Parathyroid adenoma (tissue), 2 donors: ENCODE data around the gene NBEAL1.

Experiments
- H2AFZ ChIP-seq: fragments of 300-600 bp; sonication (generic); one replicate; pipeline ENCODE4 v1.7.0; 2017; ENCODE audit warnings: antibody characterized with exemption, mild to moderate bottlenecking
- H3K27ac ChIP-seq: fragments of 300-600 bp; sonication (generic); one replicate; pipeline ENCODE4 v1.7.0; 2017
- H3K27me3 ChIP-seq: fragments of 300-600 bp; sonication (generic); one replicate; pipeline ENCODE4 v1.7.0; 2017; ENCODE audit warnings: low read length; ENCODE audit not compliant: control insufficient read depth, insufficient read depth
- H3K36me3 ChIP-seq: fragments of 300-600 bp; sonication (generic); one replicate; pipeline ENCODE4 v1.7.0; 2017; ENCODE audit warnings: low read length; ENCODE audit not compliant: control insufficient read depth, insufficient read depth
- H3K4me1 ChIP-seq: fragments of 300-600 bp; sonication (generic); one replicate; pipeline ENCODE4 v1.7.0; 2017; ENCODE audit warnings: control low read depth
- H3K4me2 ChIP-seq: fragments of 300-600 bp; sonication (generic); one replicate; pipeline ENCODE4 v1.7.0; 2017; ENCODE audit warnings: low read length
- H3K4me3 ChIP-seq: fragments of 300-600 bp; sonication (generic); one replicate; pipeline ENCODE4 v1.7.0; 2017; ENCODE audit warnings: low read depth, low read length
- H3K79me2 ChIP-seq: fragments of 300-600 bp; sonication (generic); one replicate; pipeline ENCODE4 v1.7.0; 2017; ENCODE audit warnings: control low read depth
- H3K9ac ChIP-seq: fragments of 300-600 bp; sonication (generic); one replicate; pipeline ENCODE4 v1.7.0; 2017; ENCODE audit warnings: mild to moderate bottlenecking
- H3K9me3 ChIP-seq: fragments of 300-600 bp; sonication (generic); one replicate; pipeline ENCODE4 v1.7.0; 2017; ENCODE audit warnings: low read length; ENCODE audit not compliant: control insufficient read depth
- TF ChIP-seq, protein P1 (sequence below): fragments of 300-600 bp; sonication (generic); IDR thresholded peaks from one replicate; pipeline ENCODE4 v1.7.0; 2017; ENCODE audit warnings: antibody characterized with exemption, mild to moderate bottlenecking
- donor health status: primary hyperparathyroidism.

Gene NBEAL1

DNA sequence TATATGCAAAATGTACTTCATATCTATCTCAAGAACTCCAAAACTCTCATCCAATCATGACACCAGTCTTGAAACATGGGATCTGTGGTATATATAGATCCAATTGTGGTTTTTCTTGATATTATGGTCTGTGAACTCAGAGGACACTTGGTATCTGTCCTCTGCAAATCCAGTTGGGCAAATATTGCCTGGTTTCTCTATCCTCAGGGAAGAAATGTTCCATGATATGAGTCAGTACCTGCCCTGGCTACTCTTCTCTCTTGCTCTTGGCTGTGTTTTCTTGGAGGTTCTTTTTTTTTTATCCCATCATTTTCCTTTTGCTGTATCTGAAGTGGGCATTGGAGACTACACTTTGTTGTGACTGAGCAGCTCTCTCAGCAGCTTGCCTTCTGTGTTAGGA is 10.9 kb downstream of the NBEAL1 start:
- no peak overlapping the region for H3K4me2 ChIP-seq
- H3K27ac ChIP-seq, result no peak overlapping the region
- H3K4me1 ChIP-seq, result no peaks in the 10 kb centered on the region
- no peaks in the 10 kb centered on the region for H3K36me3 ChIP-seq
- TF ChIP-seq, protein P1, sequence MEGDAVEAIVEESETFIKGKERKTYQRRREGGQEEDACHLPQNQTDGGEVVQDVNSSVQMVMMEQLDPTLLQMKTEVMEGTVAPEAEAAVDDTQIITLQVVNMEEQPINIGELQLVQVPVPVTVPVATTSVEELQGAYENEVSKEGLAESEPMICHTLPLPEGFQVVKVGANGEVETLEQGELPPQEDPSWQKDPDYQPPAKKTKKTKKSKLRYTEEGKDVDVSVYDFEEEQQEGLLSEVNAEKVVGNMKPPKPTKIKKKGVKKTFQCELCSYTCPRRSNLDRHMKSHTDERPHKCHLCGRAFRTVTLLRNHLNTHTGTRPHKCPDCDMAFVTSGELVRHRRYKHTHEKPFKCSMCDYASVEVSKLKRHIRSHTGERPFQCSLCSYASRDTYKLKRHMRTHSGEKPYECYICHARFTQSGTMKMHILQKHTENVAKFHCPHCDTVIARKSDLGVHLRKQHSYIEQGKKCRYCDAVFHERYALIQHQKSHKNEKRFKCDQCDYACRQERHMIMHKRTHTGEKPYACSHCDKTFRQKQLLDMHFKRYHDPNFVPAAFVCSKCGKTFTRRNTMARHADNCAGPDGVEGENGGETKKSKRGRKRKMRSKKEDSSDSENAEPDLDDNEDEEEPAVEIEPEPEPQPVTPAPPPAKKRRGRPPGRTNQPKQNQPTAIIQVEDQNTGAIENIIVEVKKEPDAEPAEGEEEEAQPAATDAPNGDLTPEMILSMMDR, result no peak
- H2AFZ ChIP-seq, result no peak overlapping the region
- H3K27me3 ChIP-seq, result no peaks in the 10 kb centered on the region
- no peak overlapping the region for H3K9ac ChIP-seq
- H3K4me3 ChIP-seq, result no peak overlapping the region
- H3K79me2 ChIP-seq, result peaks cover 11% of the 10 kb centered on the region
- H3K9me3 ChIP-seq, result no peaks in the 10 kb centered on the region

DNA sequence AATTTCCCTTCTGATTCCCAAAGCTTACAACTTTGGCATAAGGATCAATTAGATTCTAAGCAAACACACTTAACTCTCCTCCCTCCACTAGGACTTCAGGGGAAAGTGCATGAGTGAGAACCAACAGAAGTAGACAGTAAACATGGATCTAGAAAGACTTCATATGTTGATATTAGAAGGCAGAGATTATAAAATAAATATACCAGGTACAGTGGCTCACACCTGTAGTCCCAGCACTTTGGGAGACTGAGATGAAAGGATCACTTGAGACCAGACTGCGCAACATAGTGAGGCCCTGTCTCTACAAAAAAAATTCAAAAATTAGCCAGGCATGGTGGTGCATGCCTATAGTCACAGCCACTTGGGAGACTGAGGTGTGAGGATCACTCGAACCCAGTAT is 15.9 kb downstream of the NBEAL1 start:
- Histone ChIP-seq H3K27me3 (no peaks in the 10 kb centered on the region), H3K4me1 (no peaks in the 10 kb centered on the region), H3K9ac (no peak overlapping the region), H2AFZ (no peak overlapping the region), H3K36me3 (no peaks in the 10 kb centered on the region), H3K27ac (no peak overlapping the region), H3K4me3 (no peak overlapping the region), H3K4me2 (no peak overlapping the region), H3K79me2 (peaks cover 16% of the 10 kb centered on the region), H3K9me3 (no peaks in the 10 kb centered on the region)
- TF ChIP-seq, protein P1, result no peak

DNA sequence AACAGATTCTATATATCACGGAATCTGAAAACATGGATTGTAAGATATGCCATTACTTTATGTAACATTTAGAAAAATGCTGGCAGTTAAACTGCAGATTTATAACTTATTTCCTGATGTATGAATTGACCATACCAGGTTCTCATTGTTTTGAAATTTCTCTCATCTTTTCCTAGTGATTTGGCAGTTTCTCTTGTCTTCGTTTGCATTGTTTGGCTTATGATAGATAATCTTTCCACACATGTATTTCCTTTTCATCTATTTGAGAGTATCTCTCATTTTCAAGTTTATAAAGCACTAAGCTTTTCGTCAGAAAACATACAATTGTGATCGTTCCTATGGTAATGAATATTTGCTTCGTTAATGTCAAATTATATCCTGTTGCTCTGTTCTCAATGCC is 16.3 kb downstream of the NBEAL1 start:
- Histone ChIP-seq H3K79me2 (peaks cover 16% of the 10 kb centered on the region), H3K9ac (no peak overlapping the region), H3K27me3 (no peaks in the 10 kb centered on the region), H3K36me3 (no peaks in the 10 kb centered on the region), H3K4me2 (no peak overlapping the region), H3K9me3 (no peaks in the 10 kb centered on the region), H3K4me3 (no peak overlapping the region), H2AFZ (no peak overlapping the region), H3K27ac (no peak overlapping the region), H3K4me1 (no peaks in the 10 kb centered on the region)
- TF ChIP-seq, protein P1, result no peak

DNA sequence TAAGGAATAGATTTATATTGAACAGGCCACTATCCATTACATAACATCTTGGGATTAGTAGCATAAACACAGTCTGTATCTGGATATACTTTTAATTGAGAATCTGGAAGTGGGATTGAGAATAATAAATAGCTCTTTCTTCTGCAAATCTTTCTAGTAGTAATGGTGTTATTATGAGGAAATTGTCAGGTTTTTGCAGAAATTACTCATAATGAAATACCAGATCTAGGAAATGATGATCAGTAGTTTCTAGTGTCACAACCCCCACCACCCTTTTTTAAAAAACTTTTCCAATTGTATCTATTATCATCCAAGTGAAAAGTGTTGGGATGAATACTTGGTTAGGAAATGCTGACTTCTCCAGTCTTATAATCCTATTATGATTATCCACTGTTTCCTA is 18.7 kb downstream of the NBEAL1 start:
- TF ChIP-seq, protein P1, result no peak
- Histone ChIP-seq H3K9me3 (no peaks in the 10 kb centered on the region), H3K4me3 (no peak overlapping the region), H3K9ac (no peak overlapping the region), H3K27ac (no peak overlapping the region), H3K4me2 (no peak overlapping the region), H2AFZ (no peak overlapping the region), H3K36me3 (no peaks in the 10 kb centered on the region), H3K27me3 (no peaks in the 10 kb centered on the region), H3K4me1 (no peaks in the 10 kb centered on the region), H3K79me2 (peaks cover 10% of the 10 kb centered on the region)

DNA sequence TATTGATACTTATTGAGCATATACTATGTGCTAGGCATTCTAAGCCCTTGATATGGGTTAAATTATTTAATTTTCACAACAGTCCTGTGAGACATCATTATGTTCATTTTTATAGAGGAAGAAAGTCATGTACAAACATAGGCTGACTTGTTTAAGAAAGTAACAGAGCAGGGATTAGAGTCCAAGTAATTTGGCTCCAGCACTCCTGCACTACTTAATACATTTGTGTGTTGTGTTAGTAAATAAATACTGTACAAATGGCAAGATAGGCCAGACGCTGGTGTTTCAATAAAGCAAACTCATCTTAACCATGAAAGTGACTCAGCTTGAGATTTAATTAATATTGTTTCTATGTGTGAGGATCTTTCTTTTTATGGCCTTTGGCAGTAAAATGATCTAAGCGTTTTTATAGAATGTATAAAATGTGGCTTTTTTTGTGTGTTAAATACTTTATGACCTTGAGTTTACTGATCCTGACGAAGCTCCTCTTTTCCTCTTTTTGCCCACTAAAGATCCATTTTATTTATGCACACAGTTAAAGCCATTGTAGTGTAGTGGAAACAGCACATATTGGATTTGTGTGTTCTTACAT is 21.3 kb downstream of the NBEAL1 start:
- no peak overlapping the region for H3K4me3 ChIP-seq
- H3K9me3 ChIP-seq, result no peaks in the 10 kb centered on the region
- no peaks in the 10 kb centered on the region for H3K4me1 ChIP-seq
- no peak overlapping the region for H2AFZ ChIP-seq
- H3K9ac ChIP-seq, result no peak overlapping the region
- H3K79me2 ChIP-seq, result peaks cover 6% of the 10 kb centered on the region
- H3K4me2 ChIP-seq, result no peak overlapping the region
- H3K27ac ChIP-seq, result peak overlapping the region; percentile 18
- TF ChIP-seq, protein P1, result no peak
- no peaks in the 10 kb centered on the region for H3K27me3 ChIP-seq
- H3K36me3 ChIP-seq, result no peaks in the 10 kb centered on the region
